K562 (cell line): Measurements from ENCODE around the gene REPS1. TPM values are rescaled to one million over a fixed set of nuclear protein-coding genes. Genes with fewer than 3 reads are reported as not detected.

Experiments
- ATAC-seq: fragments of 200-7000 bp; cut with Tn5 transposase; 3 replicates; pipeline ENCODE4 v1.9.1; 2020; ENCODE audit warnings: moderate library complexity
- BruUV-seq: library from RNA; stranded (reverse); fragments of 400-500 nt; replicated peaks from 2 replicates; lab custom pipeline; 2021; lab: Mats Ljungman, UMichigan
- CTCF ChIA-PET: fragments of 300-600 bp; formaldehyde crosslinking; extraction: SDS; loops from one replicate; lab custom pipeline; 2021; ENCODE audit warnings: low intra/inter-chr PET ratio; lab: Yijun Ruan, JAX
- POLR2A ChIA-PET: fragments of 300-600, 350-650 bp; sonication (Branson Sonifier 250); formaldehyde crosslinking; extraction: SDS; loops from one replicate; lab custom pipeline; 2021; ENCODE audit warnings: antibody characterized with exemption, inconsistent platforms; lab: Yijun Ruan, JAX
- DNase-seq, 4 experiments: peaks; one replicate each; pipeline versions ENCODE4 v3.0.0 to v3.0.0-alpha.2; 2011 to 2018; ENCODE audit warnings: low spot score in 3 of 4, mixed read lengths in 3 of 4; ENCODE audit errors: extremely low read depth in 1 of 4
- FAIRE-seq: peaks from 2 replicates; lab custom pipeline; 2011; peaks lifted over from hg19 to GRCh38; lab: Jason Lieb, UNC
- H2AFZ ChIP-seq: 2 replicates; pipeline ENCODE4 v1.6.0; 2011; ENCODE audit warnings: low read depth, low read length, control low read depth, inconsistent platforms
- H3K27ac ChIP-seq: fragments of 200-600 bp; 3 replicates; pipeline ENCODE4 v1.8.0; 2011; ENCODE audit warnings: low read depth, mild to moderate bottlenecking, control low read depth, inconsistent platforms, low read length, moderate library complexity, mixed read lengths; ENCODE audit errors: extremely low read depth
- H3K27me3 ChIP-seq, 2 experiments: fragments of 300-600 bp in 1 of 2; 2 replicates in 1 of 2; 3 replicates in 1 of 2; pipeline versions ENCODE4 v1.6.0 to v1.8.0; 2011; ENCODE audit warnings: inconsistent platforms in 2 of 2, low read length in 2 of 2, mild to moderate bottlenecking in 1 of 2, mixed read lengths in 1 of 2, moderate library complexity in 1 of 2; ENCODE audit not compliant: control insufficient read depth in 2 of 2, insufficient read depth in 2 of 2
- H3K36me3 ChIP-seq: fragments of 300-600 bp; 3 replicates; pipeline ENCODE4 v1.8.0; 2011; ENCODE audit warnings: mild to moderate bottlenecking, low read length, inconsistent platforms; ENCODE audit not compliant: control insufficient read depth, insufficient read depth
- H3K4me1 ChIP-seq, 2 experiments: fragments of 200-600 bp in 1 of 2; replicated peaks in 1 of 2; 2 replicates in 1 of 2; 3 replicates in 1 of 2; pipeline versions ENCODE4 v1.5.1 to v1.8.0; 2011; ENCODE audit warnings: inconsistent platforms in 2 of 2, low read length in 2 of 2, mild to moderate bottlenecking in 1 of 2, mixed read lengths in 1 of 2, moderate library complexity in 1 of 2; ENCODE audit not compliant: control insufficient read depth in 2 of 2, insufficient read depth in 2 of 2
- H3K4me2 ChIP-seq: 2 replicates; pipeline ENCODE4 v1.6.1; 2011; ENCODE audit warnings: low read length, control low read depth, inconsistent platforms, mixed read lengths; ENCODE audit not compliant: insufficient read depth
- H3K4me3 ChIP-seq: fragments of 200-600 bp; sonication (generic), shearing (Covaris generic); 2 replicates; pipeline ENCODE4 v1.5.1; 2016; ENCODE audit warnings: control low read depth, inconsistent platforms
- H3K79me2 ChIP-seq: fragments of 200-600 bp; 3 replicates; pipeline ENCODE4 v1.8.0; 2011; ENCODE audit warnings: low read length, inconsistent platforms; ENCODE audit not compliant: control insufficient read depth, insufficient read depth
- H3K9ac ChIP-seq, 2 experiments: 2 replicates each; pipeline versions ENCODE4 v1.6.0 to v1.6.1; 2011; ENCODE audit warnings: low read depth in 2 of 2, low read length in 2 of 2, control low read depth in 1 of 2, inconsistent platforms in 1 of 2, mild to moderate bottlenecking in 1 of 2, mixed read lengths in 1 of 2; ENCODE audit not compliant: insufficient read depth in 1 of 2
- H3K9me1 ChIP-seq: one replicate; pipeline ENCODE4 v1.6.0; 2011; ENCODE audit warnings: inconsistent platforms, mild to moderate bottlenecking, low read length, moderate library complexity; ENCODE audit not compliant: control insufficient read depth, insufficient read depth
- H3K9me3 ChIP-seq: replicated peaks from 2 replicates; pipeline ENCODE4 v1.5.1; 2011; ENCODE audit warnings: low read depth, low read length, inconsistent platforms; ENCODE audit not compliant: control insufficient read depth, insufficient read depth
- H4K20me1 ChIP-seq: replicated peaks from 2 replicates; pipeline ENCODE4 v1.6.1; 2011; ENCODE audit warnings: low read length, inconsistent platforms, mixed read lengths; ENCODE audit not compliant: control insufficient read depth, insufficient read depth
- ASH1L ChIP-seq: fragments of 450-650 bp; IDR thresholded peaks from 2 replicates; pipeline ENCODE4 v1.6.1; 2018; ENCODE audit warnings: borderline replicate concordance, mild to moderate bottlenecking, low read depth; ENCODE audit not compliant: partially characterized antibody
- ATF3 ChIP-seq, 2 experiments: fragments of 450-650 bp in 1 of 2; sonication (generic) in 1 of 2; formaldehyde crosslinking in 1 of 2; IDR thresholded peaks in 1 of 2; conservative IDR thresholded peaks in 1 of 2; 2 replicates each; pipeline versions ENCODE4 v1.6.1 to v1.8.1; 2016 to 2023; ENCODE audit warnings: mild to moderate bottlenecking in 2 of 2, moderate library complexity in 2 of 2, inconsistent platforms in 1 of 2, missing genetic modification reagents in 1 of 2
- CREM ChIP-seq: IDR thresholded peaks from 2 replicates; pipeline ENCODE4 v1.6.1; 2014; ENCODE audit warnings: antibody characterized with exemption, low read depth
- E2F5 ChIP-seq: sonication (generic); formaldehyde crosslinking; IDR thresholded peaks from 2 replicates; pipeline ENCODE4 v1.8.0; 2022; ENCODE audit warnings: mild to moderate bottlenecking, missing genetic modification reagents
- KLF10 ChIP-seq: fragments of 250-450 bp; sonication (Bioruptor Pico); IDR thresholded peaks from 2 replicates; pipeline ENCODE4 v1.6.1; 2021; ENCODE audit warnings: matching md5 sums
- NCOA6 ChIP-seq: fragments of 450-650 bp; IDR thresholded peaks from 2 replicates; pipeline ENCODE4 v1.6.1; 2017; ENCODE audit warnings: mild to moderate bottlenecking
- PTRF ChIP-seq: fragments of 450-650 bp; IDR thresholded peaks from 2 replicates; pipeline ENCODE4 v1.6.1; 2016; ENCODE audit warnings: mild to moderate bottlenecking, missing genetic modification characterization, missing compliant biosample characterization
- RBM17 ChIP-seq: fragments of 200-400 bp; formaldehyde crosslinking; IDR thresholded peaks from 2 replicates; pipeline ENCODE4 v1.6.1; 2017; ENCODE audit warnings: low read depth, mild to moderate bottlenecking, low read length, borderline replicate concordance
- RFX7 ChIP-seq: fragments of 250-450 bp; sonication (Bioruptor Pico); IDR thresholded peaks from 2 replicates; pipeline ENCODE4 v1.5.1; 2021; ENCODE audit warnings: mild to moderate bottlenecking
- SAP30 ChIP-seq: fragments of 200-600 bp; sonication (generic); IDR thresholded peaks from 2 replicates; pipeline ENCODE4 v1.6.1; 2012; ENCODE audit warnings: borderline replicate concordance, low read depth, mild to moderate bottlenecking, moderate library complexity, low read length, control low read depth, inconsistent platforms; ENCODE audit not compliant: insufficient read depth, poor library complexity, severe bottlenecking
- SP2 ChIP-seq: IDR thresholded peaks from 2 replicates; pipeline ENCODE4 v1.6.1; 2011; ENCODE audit warnings: mild to moderate bottlenecking, low read depth, low read length, moderate library complexity; ENCODE audit not compliant: poor library complexity, severe bottlenecking; ENCODE audit errors: extremely low read depth
- ZBTB33 ChIP-seq: sonication (generic); formaldehyde crosslinking; IDR thresholded peaks from 2 replicates; pipeline ENCODE4 v1.8.1; 2023; ENCODE audit warnings: mild to moderate bottlenecking, missing genetic modification reagents
- ZFP1 ChIP-seq: fragments of 450-650 bp; formaldehyde crosslinking; IDR thresholded peaks from 2 replicates; pipeline ENCODE4 v1.4.0; 2020; ENCODE audit warnings: mild to moderate bottlenecking, mixed read lengths
- ZNF146 ChIP-seq: IDR thresholded peaks from one replicate; pipeline ENCODE4 v1.6.1; 2018; ENCODE audit warnings: missing compliant biosample characterization; ENCODE audit not compliant: unreplicated experiment
- ZNF232 ChIP-seq: sonication (generic); formaldehyde crosslinking; IDR thresholded peaks from 2 replicates; pipeline ENCODE4 v1.8.0; 2022; ENCODE audit warnings: mild to moderate bottlenecking, missing genetic modification reagents
- ZNF311 ChIP-seq: fragments of 250-450 bp; sonication (Bioruptor Pico); IDR thresholded peaks from 2 replicates; pipeline ENCODE4 v1.4.0; 2020; ENCODE audit warnings: mild to moderate bottlenecking, moderate library complexity
- WGBS: fragments of 100-300 bp; shearing (Covaris generic); methylation state at CpG from one replicate; pipeline ENCODE4 v1.1.6; 2016; ENCODE audit warnings: low coverage, mixed read lengths; ENCODE audit not compliant: insufficient coverage; ENCODE audit errors: missing lambda C conversion rate; 5-methylcytosine and 5-hydroxymethylcytosine counted together
- in situ Hi-C: fragments of 300-500 bp; cut with MboI; formaldehyde crosslinking; loops from 4 replicates; pipeline ENCODE4 v1.15.0; 2018; ENCODE audit warnings: inconsistent platforms, mixed read lengths
- intact Hi-C: fragments of 100-400 bp; cut with micrococcal nuclease; formaldehyde crosslinking; loops from 2 replicates; pipeline ENCODE4 v1.14.2; 2022
- polyA plus RNA-seq, 8 experiments: library from polyadenylated mRNA; depleted of rRNA in 4 of 8; stranded (reverse) in 5 of 8; unstranded in 3 of 8; fragments of >200 nt; fragmentation: Nextera tagmentation in 2 of 8; fragmentation: Illumina TruSeq in 1 of 8; extraction: Ambion mirVana in 2 of 8; extraction: Trizol in 1 of 8; gene quantifications; 2 replicates each; pipeline versions ENCODE4 v1.2.1 to v1.2.3, GENCODE V29; 2011 to 2014; ENCODE audit warnings: inconsistent platforms in 1 of 8, missing spikeins in 1 of 8
- total RNA-seq, 7 experiments: library from RNA; depleted of rRNA in 6 of 7; stranded (reverse); fragments of >200 nt in 6 of 7; fragmentation: Illumina TruSeq in 2 of 7; extraction: Trizol in 2 of 7; gene quantifications; 2 replicates each; pipeline versions ENCODE4 v1.2.1 to v1.2.3, GENCODE V29; 2011 to 2021; ENCODE audit warnings: low replicate concordance in 1 of 7
- TF ChIP-seq, protein P1 (sequence below): fragments of 250-450 bp; sonication (Bioruptor Pico); IDR thresholded peaks from 2 replicates; pipeline ENCODE4 v1.8.0; 2022; ENCODE audit warnings: inconsistent platforms, mild to moderate bottlenecking, moderate library complexity, borderline replicate concordance

Gene REPS1
- total and polyA plus RNA-seq, 9 of the 15 experiments (the other 6 are each of a cell fraction or from before 2014, with no cell fraction given), result 7.9 to 36.0 (median 27.8) TPM

GRCh38 chr6:138896104-138896756 lies 91.8 kb downstream of the REPS1 start:
- intact Hi-C loops, result no loop called here
- no peaks in the 10 kb centered on the region for H3K9me1 ChIP-seq
- H3K9ac ChIP-seq, result no peak overlapping the region
- H3K36me3 ChIP-seq, result peaks cover 5% of the 10 kb centered on the region; the same call in 1 of the 3 replicates
- no peak overlapping the region for H3K4me2 ChIP-seq
- H4K20me1 ChIP-seq, result no peaks in the 10 kb centered on the region
- no TSS peak for BruUV-seq
- H3K27me3 ChIP-seq, result no peaks in the 10 kb centered on the region
- no peaks in the 10 kb centered on the region for H3K9me3 ChIP-seq
- H3K79me2 ChIP-seq, result no peaks in the 10 kb centered on the region
- DNase-seq, result no peak
- WGBS, result 87% methylated on average over 8 of the region's 8 CpGs
- ChIA-PET POLR2A (interaction anchor here (0.5 to 0.7 kb wide), 2 partner anchors 14 to 1780 kb away, joined by 3 read pairs; no protein-coding TSS in a partner anchor), CTCF (no interaction called here)
- no peak for ATAC-seq
- in situ Hi-C loops, result no loop called here
- FAIRE-seq, result no peak
- no peak overlapping the region for H2AFZ ChIP-seq
- no peaks in the 10 kb centered on the region for H3K4me1 ChIP-seq
- H3K27ac ChIP-seq, result no peak overlapping the region
- no peak overlapping the region for H3K4me3 ChIP-seq
- no peak for TF ChIP-seq SP2
- no peak for TF ChIP-seq PTRF
- no peak for TF ChIP-seq ASH1L
- no peak for TF ChIP-seq ZFP1 (CRISPR knock-in tag)
- TF ChIP-seq, protein P1, sequence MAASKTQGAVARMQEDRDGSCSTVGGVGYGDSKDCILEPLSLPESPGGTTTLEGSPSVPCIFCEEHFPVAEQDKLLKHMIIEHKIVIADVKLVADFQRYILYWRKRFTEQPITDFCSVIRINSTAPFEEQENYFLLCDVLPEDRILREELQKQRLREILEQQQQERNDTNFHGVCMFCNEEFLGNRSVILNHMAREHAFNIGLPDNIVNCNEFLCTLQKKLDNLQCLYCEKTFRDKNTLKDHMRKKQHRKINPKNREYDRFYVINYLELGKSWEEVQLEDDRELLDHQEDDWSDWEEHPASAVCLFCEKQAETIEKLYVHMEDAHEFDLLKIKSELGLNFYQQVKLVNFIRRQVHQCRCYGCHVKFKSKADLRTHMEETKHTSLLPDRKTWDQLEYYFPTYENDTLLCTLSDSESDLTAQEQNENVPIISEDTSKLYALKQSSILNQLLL (CRISPR knock-in tag), result no peak
- TF ChIP-seq KLF10 (CRISPR knock-in tag), result no peak
- TF ChIP-seq ZNF146, result no peak
- TF ChIP-seq E2F5, result no peak
- TF ChIP-seq CREM, result no peak
- no peak for TF ChIP-seq ZNF232 (CRISPR knock-in tag)
- no peak for TF ChIP-seq RBM17
- no peak for TF ChIP-seq RFX7 (CRISPR knock-in tag)
- no peak for TF ChIP-seq ATF3 (IDR thresholded peaks at IDR 0.05)
- no peak for TF ChIP-seq ATF3 (CRISPR knock-in tag; conservative IDR thresholded peaks at IDR 0.05)
- no peak for TF ChIP-seq SAP30
- no peak for TF ChIP-seq ZBTB33 (CRISPR knock-in tag)
- TF ChIP-seq NCOA6, result no peak
- no peak for TF ChIP-seq ZNF311 (CRISPR knock-in tag)
